GM19438 (cell line): ENCODE results near the gene VWCE.

Experiments used
- ATAC-seq: cut with Tn5 transposase; IDR thresholded peaks from one replicate; pipeline ENCODE4 v1.9.1; 2021; ENCODE audit warnings: low read depth; ENCODE audit not compliant: unreplicated experiment

The VWCE gene

DNA sequence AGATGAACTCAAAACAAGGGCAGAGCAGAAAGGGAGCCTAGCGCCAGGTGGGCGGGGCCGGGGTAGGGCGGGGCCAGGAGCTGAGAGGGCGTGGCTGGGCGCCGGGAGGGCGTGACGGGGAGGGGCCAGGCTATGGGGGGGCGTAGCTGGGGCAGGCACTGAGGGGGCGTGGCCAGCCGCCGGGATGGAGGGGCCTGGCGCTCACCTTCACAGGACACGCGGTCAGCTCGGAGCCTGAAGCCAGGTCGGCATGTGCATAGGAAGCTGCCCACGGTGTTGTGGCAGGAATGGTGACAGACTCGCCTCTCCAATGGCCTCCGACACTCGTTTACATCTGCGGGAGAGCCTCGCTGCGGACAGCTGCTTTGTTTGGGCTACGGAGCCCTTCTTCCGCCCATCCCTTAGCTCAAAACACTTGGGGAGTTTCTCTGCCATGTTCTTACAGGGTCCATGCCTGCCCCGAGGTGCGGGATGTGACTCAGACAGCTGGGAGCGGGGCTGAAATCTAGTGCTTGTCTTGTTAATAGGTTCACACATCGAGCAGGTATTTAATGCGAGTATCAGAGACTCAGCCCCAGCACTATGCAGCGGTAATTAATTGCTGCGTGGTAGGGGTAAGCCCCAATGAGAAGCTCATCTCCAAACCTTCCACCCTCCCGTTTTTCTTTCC lies 13.4 kb downstream of the VWCE start:
- no peak for ATAC-seq

DNA sequence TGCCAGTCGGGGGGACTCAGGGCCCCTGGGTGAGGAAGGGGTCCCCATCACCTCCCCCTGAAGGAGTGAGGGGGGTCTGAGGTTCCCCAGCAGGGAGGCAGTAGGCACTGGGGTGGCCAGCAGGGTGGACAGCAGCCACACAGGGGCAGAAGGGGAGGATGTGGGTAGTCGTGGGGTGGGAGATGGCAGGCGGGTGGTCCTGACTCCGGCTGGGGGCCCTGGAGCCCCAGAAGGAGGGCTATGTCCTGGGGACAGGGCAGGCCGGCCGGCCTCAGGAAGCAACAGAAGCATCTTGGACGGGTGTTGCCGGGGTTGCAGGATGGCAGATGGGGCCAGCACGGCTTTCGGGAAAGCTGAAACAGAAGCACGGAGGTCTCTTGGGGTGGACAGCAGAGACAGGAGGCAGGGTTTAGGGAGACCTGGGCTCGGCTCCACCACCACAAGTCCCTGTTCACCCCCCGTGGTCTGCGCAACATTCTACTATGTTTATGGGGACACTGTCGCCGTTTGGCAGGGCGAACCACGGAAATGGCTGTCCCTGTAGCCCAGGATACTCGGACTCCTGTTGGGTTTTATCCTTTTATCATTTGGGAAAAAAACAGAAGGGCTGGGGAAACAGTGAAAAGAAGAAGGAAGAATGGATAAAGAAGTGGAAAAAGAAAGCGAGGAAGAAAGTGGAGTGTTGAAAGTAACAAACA lies 14.1 kb downstream of the VWCE start:
- no peak for ATAC-seq

DNA sequence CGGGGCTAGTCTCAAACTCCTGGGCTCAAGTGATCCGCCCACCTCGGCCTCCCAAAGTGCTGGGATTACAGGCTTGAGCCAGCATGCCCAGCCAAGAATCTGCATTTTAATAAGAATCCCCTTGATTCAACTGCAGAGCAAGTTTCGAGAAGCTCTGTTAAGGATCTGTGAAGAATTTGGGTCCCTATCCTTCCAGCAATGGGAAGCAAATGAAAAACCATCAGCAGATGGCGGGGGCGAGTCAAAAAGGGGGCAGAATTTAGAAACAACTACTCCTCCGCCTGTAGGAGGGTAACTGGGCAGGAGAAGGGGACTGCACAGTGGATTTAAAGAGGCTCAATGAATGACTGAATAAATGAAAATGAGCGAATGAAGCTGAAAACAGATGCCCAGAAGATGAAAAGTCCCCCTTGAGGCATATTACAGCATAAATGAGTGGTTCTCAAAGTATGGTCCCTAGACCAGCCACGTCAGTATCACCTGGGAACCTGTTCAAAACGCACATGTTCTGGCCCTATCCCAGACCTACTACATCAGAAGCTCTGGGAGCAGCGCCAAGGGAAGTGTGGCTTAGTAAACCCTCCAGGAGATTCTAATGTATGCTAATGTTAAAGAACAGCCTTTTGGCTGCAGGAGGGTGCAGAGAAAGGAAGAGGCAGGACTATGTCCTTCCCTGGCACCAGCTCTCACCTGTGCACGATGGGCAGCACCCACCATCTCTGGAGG lies 15.0 kb downstream of the VWCE start:
- no peak for ATAC-seq

DNA sequence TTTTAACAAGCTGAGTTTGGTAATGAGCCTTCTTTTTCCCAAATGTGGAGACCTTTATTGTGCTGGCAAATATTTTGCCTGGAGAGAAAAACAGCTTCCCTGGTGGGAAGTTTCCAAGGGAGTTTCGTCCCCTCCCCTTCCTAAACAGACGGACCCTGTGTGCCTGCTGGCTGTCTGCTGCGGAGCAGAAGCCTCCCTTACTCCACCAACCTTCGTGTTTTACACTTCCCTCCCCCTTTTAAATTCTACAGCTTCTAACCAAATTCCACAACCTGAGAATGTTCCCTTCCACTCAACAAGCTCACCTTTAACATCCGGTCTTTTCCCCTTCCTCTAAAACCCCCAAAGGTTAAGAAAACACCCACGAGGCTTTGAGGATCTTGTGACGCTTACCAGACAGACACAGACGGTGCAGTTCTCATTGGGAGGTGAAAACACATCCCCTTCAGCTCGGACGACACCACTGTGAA lies 17.1 kb downstream of the VWCE start:
- no peak for ATAC-seq

DNA sequence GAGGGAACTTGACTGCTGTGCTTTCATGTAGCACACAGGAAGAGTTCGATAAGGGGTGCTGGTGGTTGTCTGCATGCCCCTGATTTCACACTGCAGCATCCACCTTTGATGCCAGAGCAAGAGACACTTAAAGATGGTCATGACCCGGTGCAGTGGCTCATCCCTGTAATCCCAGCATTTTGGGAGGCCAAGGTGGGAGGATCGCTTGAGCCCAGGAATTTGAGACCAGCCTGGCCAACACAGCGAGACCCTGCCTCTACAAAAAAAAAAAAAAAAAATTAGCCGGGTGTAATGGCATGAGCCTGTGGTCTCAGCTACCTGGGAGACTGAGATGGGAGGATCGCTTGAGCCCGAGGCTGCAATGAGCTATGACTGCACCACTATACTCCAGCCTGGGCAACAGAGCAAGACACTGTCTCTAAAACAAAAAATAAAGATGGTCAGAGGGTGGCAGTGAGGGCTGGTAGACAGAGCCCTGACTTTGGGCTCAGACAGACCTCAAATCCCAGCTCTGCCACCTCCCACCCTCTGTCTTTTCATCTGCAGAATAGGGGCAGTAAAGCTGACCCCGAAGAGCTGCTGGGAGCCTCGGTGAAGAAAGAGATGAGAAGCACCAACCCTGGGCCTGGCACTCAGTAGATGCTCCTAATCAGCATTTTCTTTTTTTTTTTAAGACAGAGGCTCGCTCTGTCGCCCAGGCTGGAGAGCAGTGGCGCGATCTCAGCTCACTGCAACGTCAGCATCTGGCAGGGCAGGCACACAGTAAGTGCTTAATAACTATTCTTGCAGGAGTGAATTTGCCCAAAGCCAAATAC lies 17.7 kb downstream of the VWCE start:
- ATAC-seq, result no peak

DNA sequence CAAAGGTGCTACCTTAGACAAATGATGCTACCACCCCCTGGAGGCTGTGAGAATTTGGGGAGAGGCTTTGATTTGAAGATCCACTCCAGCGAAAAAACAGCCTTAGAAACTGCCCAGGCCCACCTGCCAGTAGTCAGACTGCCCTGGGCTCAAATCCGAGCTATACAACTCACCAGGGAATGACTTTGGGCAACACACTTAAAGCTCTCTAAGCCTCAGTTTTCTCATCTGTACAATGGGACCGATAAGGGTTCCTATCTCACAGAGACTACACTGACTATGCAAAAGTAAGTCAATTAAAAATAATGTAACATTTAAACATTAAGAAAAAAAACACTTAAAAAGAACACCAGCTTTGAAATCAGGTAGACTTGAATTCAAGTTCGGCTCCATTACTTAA lies 19.9 kb downstream of the VWCE start:
- no peak for ATAC-seq

DNA sequence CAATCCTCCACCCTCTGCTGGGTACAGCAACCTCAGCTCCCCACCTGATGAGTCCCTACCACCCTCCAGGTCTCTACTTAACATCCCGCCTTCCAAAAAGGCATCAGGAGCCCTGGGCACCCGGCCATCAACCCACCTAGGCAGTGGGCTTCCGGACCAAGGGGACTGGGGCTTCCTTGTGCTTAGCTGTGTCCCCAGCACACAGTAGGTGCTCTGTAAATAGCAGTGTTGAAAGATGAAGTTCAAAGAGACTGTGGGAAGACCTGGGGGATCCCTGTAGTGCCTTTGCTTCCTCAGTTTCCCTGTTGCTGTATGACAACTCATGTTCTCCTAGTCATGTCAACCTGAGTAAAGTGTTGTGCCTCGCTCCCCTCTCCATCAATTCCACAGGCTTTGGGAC lies 21.0 kb downstream of the VWCE start:
- ATAC-seq, result no peak

DNA sequence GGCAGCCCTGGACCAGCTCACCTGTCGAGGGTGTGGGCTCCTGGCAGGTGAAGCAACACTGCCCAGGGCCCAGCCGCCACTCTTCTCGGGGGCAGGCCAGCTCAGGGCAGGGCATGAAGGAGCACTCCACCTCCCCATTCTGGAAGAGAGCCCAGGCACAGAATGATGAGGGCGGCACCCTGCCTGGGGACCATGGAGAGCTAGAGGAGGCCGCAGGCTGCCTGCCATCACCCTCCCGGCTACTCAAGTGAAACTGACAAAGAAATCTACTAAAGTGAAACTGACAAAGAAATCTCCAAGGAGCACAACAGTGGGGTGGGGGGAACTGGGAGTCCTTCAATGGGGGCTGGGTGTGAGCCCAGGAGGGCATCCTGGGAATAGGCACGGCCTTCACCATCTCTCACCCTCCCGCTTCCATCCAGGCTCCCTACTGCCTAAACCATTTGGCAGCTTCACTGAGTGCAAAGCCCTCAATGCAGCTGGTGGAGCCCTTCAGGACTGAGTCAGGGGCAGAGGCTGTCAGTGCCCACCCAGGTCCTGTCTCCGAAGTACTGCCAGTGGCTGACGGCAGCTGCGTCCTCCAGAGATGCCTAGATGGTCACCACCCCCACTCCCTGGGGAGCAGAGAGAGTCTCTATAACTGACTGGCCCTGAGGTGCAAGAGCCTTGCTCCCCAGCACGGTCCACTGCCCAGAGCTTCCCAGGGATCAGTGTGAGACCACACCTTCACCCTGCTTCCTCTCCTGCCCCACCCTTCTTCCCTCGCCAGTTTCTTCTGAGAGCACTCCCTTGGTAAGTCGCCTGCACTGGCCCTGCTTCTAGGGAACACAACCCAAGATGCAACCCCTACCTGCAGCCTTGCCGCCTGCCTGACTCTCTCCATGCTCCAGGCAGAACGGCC lies 21.7 kb downstream of the VWCE start:
- no peak for ATAC-seq

DNA sequence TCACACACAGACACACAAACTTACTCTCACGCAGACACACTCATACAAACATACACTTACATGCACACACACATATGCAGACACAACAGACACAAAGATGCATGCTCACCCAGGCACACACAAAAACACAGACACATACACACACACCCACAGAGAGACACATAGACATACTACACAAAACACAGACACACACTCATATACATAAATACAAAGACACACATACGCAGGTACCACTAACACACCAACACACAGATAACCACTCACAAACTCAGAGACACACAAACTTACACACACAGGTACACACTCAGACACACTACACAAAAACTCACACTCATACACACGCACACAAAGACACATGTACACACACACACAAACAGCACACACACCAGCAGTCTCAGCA lies 22.4 kb downstream of the VWCE start:
- ATAC-seq, result no peak

DNA sequence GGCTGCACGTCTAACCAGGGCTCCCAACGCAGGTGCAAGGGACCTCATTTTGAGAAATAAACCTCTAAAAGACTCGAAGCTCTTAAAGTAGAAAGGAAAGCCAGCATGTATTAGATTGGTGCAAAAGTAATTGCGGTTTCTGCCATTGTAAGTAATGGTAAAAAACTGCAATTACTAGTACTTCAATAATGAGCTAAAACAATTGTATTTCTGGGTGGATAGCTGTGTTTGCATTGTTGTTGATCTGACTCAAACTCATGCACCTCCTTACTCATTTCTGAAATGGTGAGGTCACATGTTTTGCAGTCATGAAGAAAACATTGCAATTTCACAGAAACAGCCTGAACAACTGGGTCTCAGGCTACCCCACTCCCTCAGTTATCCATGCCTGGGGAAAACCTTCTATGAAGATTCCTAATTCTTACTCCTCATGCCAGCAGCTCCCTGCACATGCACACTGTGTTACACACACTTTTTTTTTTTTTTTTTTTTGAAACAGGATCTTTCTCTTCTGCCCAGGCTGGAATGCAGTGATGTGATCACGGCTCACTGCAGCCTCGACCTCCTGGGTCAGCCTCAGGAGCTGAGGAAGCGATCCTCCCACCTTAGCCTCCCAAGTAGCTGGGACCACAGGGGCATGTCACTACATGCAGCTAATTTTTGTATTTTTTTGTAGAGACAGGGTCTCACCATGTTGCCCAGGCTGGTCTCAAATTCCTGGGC lies 24.6 kb downstream of the VWCE start:
- ATAC-seq, result no peak

DNA sequence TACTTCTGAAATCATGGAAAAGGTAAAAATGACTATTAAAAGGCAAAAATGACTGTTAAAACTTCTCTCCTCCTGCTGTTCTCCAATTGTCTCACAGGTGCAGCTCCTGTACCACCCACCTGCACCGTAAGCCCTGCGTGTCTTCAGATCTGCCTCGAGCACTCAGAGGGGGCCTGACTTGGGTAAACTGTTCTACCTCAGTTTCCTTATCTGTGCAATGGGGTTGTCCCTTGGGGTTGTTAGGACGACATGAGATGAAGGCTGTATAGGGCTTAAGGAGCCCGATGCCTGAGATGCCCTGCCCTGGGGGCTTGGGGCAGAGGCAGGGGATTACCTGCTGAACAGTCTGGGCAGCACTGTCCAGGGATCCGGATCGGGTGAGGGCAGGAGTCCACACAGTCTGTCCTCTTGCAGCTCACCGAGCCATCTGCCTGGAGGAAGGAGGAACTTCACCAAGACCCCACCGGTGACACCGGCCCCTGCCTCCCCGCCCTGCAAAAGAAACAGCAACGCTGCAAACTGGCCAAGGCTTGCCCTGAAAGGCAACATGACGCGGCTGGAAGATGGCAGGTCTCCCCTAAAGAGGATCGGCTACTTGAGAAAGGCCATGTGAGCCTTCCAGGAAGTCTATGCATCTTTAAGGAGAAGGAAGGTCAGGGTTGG lies 26.4 kb downstream of the VWCE start:
- ATAC-seq, result no peak

DNA sequence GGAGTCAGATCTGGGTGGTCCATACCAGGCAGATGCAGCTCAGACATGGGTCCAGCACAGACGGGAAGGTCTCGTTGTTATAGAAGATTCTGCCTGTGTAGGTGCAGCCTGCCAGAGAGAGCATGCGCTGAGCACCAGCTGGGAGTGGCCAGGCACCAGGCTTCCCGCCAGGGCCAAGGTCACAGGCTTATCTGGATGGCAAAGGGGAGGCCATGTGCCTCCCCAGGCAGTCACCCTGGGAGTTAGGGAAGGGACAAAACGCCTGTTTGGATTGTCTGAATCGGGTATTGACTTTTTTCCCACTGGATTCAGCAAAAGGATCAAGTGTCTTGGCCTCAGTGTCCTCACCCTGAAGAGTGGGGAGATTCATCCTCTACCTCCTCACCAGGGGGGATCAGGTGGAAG lies 27.7 kb downstream of the VWCE start:
- no peak for ATAC-seq

DNA sequence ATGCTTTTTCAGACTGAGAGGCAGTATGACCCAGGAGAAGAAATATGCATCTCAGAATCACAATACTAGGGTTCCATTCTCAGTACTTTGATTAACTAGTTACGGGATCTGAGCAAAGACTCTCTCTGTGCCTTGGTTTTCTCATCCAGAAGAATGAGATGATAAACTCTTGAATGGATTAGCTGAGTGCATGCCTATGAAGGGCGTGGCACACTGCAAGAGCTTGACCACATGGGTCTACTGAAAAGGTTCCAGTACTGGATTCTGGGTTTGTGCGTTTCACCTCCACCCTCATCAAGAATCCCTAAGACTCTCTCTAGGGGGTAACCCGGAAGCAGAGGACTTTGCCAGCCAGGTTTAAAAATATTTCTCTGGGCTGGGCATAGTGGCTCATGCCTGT lies 28.5 kb downstream of the VWCE start:
- no peak for ATAC-seq

DNA sequence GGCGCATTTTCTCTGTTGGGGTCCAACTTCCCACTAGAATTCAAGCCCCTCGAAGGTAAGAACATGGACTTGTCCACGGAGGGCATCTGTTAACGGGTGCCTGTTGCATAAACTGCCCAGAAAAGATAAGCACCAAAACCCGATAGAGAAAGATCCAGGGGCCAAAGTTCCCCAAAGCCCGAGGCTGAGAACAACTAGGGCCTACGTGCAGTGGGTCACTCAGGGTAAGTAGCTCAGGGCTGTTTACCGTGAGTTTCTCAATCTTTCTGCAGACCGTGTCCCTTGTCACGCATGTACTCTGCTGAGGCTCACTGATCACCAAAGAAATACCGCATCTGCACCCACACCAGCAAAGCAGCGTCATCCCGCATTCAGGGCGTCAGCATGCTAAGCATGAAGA lies 29.8 kb downstream of the VWCE start:
- no peak for ATAC-seq

DNA sequence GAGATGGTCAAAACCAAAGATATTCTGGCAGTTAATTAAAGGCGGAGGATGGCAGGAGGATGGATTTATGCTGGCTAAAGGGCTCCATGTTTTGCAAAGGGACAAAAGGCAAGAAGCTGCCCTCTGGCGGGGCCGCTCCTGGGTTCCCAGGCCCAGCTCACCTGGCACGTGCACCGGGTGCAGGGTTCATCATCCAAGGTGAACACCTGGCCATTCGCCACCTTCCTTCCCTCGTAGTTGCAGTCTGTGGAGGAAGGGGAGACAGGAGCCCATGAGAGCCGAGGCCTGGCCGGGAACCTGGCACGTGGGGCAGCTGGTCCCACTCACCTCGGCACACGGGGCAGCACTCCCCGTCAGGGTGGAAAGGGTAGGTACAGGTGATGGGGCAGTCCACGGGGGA lies 30.3 kb downstream of the VWCE start:
- no peak for ATAC-seq

DNA sequence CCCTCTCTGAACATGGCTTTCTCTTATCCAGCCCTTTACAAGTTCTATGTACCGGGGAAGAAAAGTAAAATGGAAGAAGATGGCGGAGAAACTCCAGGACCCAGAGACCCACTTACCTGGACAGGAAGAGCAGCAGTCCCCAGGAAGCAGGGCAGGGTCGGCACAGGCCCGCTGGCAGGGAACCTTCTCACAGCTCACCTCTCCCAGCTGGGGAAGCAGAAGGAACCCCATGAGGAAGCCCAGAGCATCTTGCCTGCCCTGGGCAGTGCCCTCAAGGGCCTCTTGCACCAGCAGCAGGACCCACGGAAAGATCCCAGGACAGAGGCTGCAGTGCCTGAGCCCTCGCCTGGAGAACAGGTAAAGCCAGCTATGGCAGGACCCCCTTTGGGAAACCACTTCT lies 30.7 kb downstream of the VWCE start:
- no peak for ATAC-seq

DNA sequence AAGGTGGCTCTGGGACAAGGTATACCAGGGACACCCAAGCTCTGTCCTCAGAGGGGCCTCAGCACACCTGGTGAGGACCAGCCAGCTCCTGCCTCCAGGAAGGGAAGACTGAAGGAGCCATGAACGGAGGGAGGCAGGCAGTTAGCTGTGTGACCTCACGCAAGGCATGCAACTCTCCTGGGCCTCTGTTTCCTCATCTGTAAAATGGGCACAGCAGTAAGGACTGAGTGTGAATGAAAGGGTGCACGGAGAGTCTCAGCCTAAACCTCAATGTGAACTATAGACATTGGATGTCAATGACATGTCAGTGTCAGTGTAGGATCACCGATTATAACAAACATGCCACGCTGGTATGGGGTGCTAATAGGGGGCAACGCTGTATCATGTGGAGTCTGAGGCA lies 35.8 kb downstream of the VWCE start:
- ATAC-seq, result no peak

DNA sequence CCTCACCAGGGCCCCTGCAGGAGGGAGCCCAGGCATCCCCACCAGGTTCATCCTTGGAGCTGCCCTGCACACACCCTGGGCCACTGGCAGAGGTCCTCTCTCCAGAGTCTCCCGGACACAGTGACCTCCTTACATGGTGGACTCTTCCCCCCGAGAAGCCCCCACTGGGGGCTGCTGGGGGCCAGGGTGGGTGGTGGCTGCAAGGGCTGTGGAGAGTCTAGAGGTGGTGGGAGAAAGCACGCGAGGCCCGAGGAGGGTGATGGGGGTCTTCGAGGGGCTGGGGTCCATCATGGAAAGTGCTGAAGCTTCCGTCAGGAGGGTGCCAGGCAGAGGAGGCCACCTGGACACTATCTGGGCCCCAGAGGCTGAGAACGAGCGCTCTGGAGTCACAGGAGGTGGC lies 36.6 kb downstream of the VWCE start:
- ATAC-seq, result no peak
